ENCODE data around the gene SRSF11.

The SRSF11 gene

GRCh38 chr1:70224954-70225353 is 3.8 kb downstream of the SRSF11 start:
- no peak for DNase-seq

DNA sequence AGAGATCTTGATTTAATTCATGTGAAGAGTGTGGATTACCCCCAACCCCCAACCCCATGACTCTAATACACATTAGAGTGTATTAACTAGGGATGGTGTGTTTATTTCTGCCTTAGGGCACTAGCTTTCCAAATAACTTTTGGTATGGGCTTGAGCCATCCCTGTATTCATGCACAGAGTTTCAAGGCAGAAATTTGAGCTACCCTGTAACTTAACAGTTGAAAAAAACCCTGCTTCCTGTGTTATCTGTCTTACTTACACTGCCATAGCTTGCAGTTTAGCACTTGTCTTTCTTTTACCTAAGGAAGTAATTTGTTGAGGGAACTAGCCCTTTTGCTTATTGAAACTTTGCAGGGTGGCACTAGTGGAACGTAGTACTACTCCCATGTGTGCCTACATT is 6.3 kb downstream of the SRSF11 start:
- DNase-seq: no peak

DNA sequence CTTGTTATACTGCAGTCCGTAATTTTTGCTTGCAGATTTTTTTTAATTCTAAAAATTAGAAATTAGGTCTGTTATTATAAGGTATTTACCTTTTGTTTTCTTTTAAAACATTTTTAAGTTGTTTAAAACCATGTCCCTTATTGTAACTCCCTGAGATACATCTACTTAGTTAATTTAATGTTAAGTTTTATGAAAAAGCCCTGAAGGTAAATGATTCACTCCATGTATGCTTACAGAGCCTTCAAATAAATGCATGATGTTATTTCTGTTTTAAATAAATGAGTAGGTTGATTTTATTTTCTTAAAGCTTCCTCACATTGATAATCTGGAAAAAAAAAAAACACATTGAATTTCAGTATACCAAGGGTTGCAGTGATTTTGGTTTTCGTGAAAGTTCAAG is 7.5 kb downstream of the SRSF11 start:
- no peak for DNase-seq

DNA sequence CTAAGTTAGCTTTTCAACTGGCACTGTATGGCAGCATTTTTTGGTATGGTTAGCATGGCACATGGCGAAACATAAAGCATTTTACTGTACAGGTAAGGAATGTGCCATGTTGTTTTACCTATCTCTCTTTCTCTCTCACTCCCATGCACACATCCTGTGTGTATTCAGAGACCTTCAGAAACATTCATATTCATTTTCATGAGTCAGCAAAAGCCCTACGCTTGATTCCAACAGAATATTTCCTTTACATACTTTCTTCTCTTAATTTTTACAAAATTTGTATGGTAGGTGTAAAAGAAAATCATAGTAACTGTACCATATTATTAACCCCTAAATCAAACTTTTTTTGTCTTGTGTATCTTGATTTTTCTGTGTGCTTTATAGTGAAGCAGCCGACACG is 10.3 kb downstream of the SRSF11 start:
- no peak for DNase-seq

DNA sequence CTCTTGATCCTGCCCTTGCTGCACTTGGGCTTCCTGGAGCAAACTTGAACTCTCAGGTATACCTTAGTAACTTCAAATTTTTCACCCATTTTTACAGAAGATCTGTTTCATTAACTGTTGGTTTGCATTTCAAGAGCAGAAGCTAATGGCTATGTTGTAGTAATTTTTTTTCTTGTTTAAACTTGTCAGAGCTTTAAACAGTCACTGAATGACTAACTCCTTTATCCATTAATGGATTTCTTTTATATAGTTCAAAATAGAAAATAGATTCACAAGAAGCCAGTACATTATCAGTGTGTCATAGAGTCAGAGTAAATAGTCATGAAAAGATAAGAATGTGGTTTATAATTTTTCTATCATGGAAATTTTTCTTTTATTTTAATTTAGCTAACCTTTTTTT is 13.6 kb downstream of the SRSF11 start:
- no peak for DNase-seq

DNA sequence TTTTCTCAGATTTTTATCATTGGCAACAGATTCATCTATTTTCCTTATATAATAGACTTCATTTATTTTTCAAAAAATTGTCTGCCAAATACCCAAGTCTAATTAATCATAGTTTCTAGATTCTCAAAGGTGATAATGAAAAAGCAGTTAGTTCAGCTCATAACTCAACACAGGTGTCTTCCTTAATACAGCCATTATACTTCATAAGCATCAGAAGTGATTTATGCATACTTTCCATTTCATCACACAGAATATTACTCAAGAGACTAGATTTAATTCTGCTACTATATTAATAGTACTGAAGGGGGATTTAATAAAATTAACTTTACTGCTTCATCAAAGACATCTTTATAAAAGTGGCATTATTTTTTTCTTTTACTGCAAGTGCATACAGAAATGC is 18.8 kb downstream of the SRSF11 start:
- DNase-seq: no peak

- no peak for DNase-seq
Observed at GRCh38 chr1:70247122-70247521, 25.9 kb downstream of the SRSF11 start.

GRCh38 chr1:70247768-70248167 is 26.6 kb downstream of the SRSF11 start:
- DNase-seq: no peak

GRCh38 chr1:70248729-70249128 is 27.5 kb downstream of the SRSF11 start:
- DNase-seq: no peak

- DNase-seq: no peak
Observed at GRCh38 chr1:70256664-70257063, 35.5 kb downstream of the SRSF11 start.

DNA sequence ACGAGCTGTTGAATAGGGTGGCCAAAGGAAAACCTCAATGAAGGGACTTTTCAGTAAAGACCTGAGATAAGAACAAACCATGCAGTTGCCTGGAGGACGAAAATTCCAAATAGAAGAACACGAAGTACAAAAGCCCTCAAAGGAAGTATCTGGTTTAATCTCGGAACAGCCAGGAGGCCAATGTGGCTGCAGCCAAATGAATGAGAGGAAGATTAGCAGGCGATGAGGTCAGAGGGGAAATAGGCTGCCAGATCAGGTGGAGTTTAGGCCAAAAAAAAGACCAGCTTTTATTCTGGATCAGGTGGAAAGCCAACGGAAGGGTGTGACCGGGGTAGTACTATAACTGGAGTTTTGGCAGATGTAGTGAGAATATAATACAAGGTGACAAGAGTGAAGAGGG is 43.7 kb downstream of the SRSF11 start:
- DNase-seq: no peak

DNA sequence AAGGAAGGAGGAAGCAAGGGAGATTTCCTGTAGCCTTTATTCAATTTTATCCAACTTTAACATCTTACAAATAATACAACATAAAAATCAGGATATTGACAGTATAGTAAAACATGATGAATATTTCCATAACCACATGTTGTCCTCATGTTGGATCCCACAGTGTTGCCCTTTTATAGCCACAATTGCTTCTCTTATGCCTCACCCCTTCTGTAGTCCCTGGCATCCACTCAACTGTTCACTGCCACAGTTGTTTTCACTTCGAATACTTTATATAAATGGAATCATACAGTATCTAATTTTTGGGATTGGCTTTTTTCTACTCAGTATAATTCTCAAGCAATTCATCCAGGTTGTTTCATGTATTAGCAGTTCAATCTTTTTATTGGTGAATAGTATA is 44.8 kb downstream of the SRSF11 start:
- DNase-seq: no peak

DNA sequence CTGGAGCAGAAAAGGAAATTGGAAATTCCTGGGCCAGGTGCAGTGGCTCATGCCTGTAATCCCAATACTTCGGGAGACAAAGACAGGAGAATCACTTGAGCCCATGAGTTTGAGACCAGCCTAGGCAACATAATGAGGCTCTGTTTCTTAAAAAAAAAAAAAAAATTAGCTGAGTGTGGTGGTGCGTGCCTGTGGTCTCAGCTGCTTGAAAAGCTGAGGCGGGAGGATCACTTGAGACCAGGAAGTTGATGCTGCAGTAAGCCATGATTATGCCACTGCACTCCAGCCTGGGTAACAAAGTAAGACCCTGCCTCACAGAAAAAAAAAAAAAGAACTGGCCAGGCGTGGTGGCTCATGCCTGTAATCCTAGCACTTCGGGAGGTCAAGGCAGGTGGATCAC is 56.7 kb downstream of the SRSF11 start:
- DNase-seq: no peak

- DNase-seq: no peak
Observed at GRCh38 chr1:70278710-70279109, 57.5 kb downstream of the SRSF11 start.

- DNase-seq: no peak
Observed at GRCh38 chr1:70284366-70284765, 63.2 kb downstream of the SRSF11 start.

GRCh38 chr1:70286453-70286852 is 65.3 kb downstream of the SRSF11 start:
- no peak for DNase-seq

GRCh38 chr1:70288166-70288565 is 67.0 kb downstream of the SRSF11 start:
- no peak for DNase-seq

- no peak for DNase-seq
Observed at GRCh38 chr1:70290218-70290617, 69.0 kb downstream of the SRSF11 start.

DNA sequence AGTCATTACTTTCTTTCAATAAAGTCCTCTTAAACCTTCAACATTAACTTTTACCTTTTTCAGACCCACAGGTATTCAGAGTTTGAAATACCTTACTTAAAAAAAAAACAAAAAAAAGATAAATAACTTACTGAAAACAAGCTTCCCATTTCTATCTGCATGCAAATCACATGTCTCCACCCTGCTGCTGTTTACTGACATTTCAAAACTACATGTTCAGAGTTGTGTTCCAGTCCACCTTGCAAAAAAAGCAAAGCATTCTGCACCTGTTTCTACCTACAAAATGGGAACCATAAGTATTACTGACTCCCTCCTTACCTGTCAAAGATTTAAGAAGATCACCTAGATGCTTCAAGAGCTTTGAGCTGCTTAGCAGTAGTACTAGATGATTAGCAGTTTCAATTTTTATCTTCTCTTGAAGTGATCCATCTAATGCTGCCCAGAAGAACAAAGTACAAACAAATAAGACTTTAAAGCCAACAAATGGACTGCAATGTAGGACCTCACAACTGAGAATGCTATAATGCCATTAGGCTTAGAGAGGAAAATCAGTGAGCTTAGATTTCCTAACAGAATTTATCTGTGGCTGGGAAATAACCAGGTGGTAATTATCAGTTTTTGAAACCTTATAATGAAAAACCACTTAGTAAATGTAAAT is 72.1 kb downstream of the SRSF11 start:
- no peak for DNase-seq

GRCh38 chr1:70295749-70296148 is 74.6 kb downstream of the SRSF11 start:
- no peak for DNase-seq

DNA sequence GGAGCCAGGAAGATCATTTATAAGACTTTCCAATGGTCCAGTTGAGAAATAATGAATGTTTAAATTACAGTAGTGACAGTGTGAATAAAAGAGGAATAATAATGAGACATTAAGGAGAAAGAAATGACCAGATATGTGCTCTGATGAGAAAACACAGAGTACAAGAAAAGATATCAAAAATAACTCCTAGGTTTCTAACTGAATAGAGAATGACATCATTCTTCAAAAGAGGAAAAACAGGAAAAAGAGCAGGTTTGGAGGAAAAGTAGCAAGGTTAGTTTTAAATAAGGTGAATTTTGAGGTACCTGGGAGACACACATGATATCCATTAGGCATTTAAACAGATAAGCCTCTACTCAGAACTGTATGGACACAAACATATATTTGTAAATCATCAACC is 78.3 kb downstream of the SRSF11 start:
- no peak for DNase-seq
